Panc1 (cell line): ENCODE data around the gene PLS3. TPM values are rescaled to one million over a fixed set of nuclear protein-coding genes. Genes with fewer than 3 reads are reported as not detected.

Experiments used
- ATAC-seq: fragments of 200-7000 bp; cut with Tn5 transposase; 2 replicates; pipeline ENCODE4 v1.9.1; 2020; ENCODE audit warnings: mild to moderate bottlenecking, moderate library complexity
- BruUV-seq: library from RNA; stranded (reverse); fragments of 400-500 nt; replicated peaks from 2 replicates; lab custom pipeline; 2021; lab: Mats Ljungman, UMichigan
- CTCF ChIA-PET: fragments of 300-600 bp; sonication (Branson Sonifier 250); formaldehyde crosslinking; loops from one replicate; lab custom pipeline; 2022; ENCODE audit warnings: antibody characterized with exemption; lab: Charles Lee
- POLR2A ChIA-PET: fragments of 300-600 bp; sonication (Branson Sonifier 250); formaldehyde crosslinking; loops from one replicate; lab custom pipeline; 2022; ENCODE audit warnings: antibody characterized with exemption; lab: Charles Lee
- DNase-seq: peaks from one replicate; pipeline ENCODE4 v3.0.0-alpha.2; 2010; ENCODE audit warnings: low read depth, low spot score
- H3K27ac ChIP-seq: 2 replicates; pipeline ENCODE4 v1.5.1; 2011; ENCODE audit warnings: mild to moderate bottlenecking, low read length, inconsistent platforms
- H3K27me3 ChIP-seq: fragments of 200-500 bp; sonication (Bioruptor generic); 2 replicates; pipeline ENCODE4 v1.6.0; 2014; ENCODE audit warnings: low read length, inconsistent platforms; ENCODE audit not compliant: control insufficient read depth, insufficient read depth
- H3K36me3 ChIP-seq: fragments of 200-500 bp; sonication (Bioruptor generic); 2 replicates; pipeline ENCODE4 v1.5.1; 2014; ENCODE audit warnings: inconsistent platforms, mild to moderate bottlenecking, low read length, moderate library complexity; ENCODE audit not compliant: control insufficient read depth, insufficient read depth
- H3K4me1 ChIP-seq: 2 replicates; pipeline ENCODE4 v1.5.1; 2011; ENCODE audit warnings: inconsistent platforms, mild to moderate bottlenecking, low read length, moderate library complexity; ENCODE audit not compliant: control insufficient read depth, insufficient read depth
- H3K4me3 ChIP-seq, 2 experiments: 2 replicates each; pipeline ENCODE4 v1.5.1; 2011 to 2012; ENCODE audit warnings: low read depth in 2 of 2, low read length in 2 of 2, mild to moderate bottlenecking in 2 of 2, inconsistent platforms in 1 of 2, moderate library complexity in 1 of 2
- H3K9me3 ChIP-seq: fragments of 200-500 bp; sonication (Bioruptor generic); 2 replicates; pipeline ENCODE4 v1.5.1; 2014; ENCODE audit warnings: low read depth, mild to moderate bottlenecking, inconsistent platforms, low read length, moderate library complexity; ENCODE audit not compliant: control insufficient read depth, insufficient read depth
- CTCF ChIP-seq: fragments of 450-650 bp; IDR thresholded peaks from 2 replicates; pipeline ENCODE4 v1.5.1; 2017; ENCODE audit warnings: mild to moderate bottlenecking
- POLR2AphosphoS5 ChIP-seq: IDR thresholded peaks from 2 replicates; pipeline ENCODE4 v1.6.1; 2012; ENCODE audit warnings: mild to moderate bottlenecking, low read depth, low read length, moderate library complexity
- SIN3A ChIP-seq: IDR thresholded peaks from 2 replicates; pipeline ENCODE4 v1.6.1; 2012; ENCODE audit warnings: low read depth, mild to moderate bottlenecking, low read length, moderate library complexity, borderline replicate concordance; ENCODE audit not compliant: insufficient read depth
- TCF7L2 ChIP-seq: IDR thresholded peaks from 2 replicates; pipeline ENCODE4 v1.6.1; 2011; ENCODE audit warnings: mild to moderate bottlenecking, low read depth, low read length, inconsistent platforms
- in situ Hi-C: cut with HindIII; loops from 2 replicates; pipeline ENCODE4 v1.10.0; 2016; ENCODE audit warnings: low sequenced_read_pairs, low pct_unique_long_range_greater_than_20kb
- intact Hi-C: fragments of 100-400 bp; cut with micrococcal nuclease; formaldehyde crosslinking; loops from one replicate; pipeline ENCODE4 v1.10.0; 2022; ENCODE audit not compliant: unreplicated experiment
- total RNA-seq: library from RNA; stranded (reverse); gene quantifications from one replicate; pipeline ENCODE4 v1.2.1, GENCODE V29; 2021; ENCODE audit not compliant: unreplicated experiment
- TF ChIP-seq, protein P1 (sequence below), 2 experiments: IDR thresholded peaks; 2 replicates each; pipeline ENCODE4 v1.6.1; 2011 to 2012; ENCODE audit warnings: low read depth in 2 of 2, control low read depth in 1 of 2, low read length in 1 of 2, mild to moderate bottlenecking in 1 of 2, moderate library complexity in 1 of 2; ENCODE audit not compliant: insufficient read depth in 1 of 2

The PLS3 gene
- total RNA-seq, 1 experiment from 2014 or later = 164 TPM

GRCh38 chrX:115576676-115577075 is 15.7 kb downstream of the PLS3 start:
- DNase-seq (no peak), ATAC-seq (no peak)
- Histone ChIP-seq H3K9me3 (no peaks in the 10 kb centered on the region), H3K27me3 (no peaks in the 10 kb centered on the region), H3K27ac (no peak overlapping the region), H3K4me3 (no peak overlapping the region), H3K36me3 (no peaks in the 10 kb centered on the region; the same call in 1 of the 2 replicates), H3K4me1 (peaks cover 5% of the 10 kb centered on the region; the same call in 1 of the 2 replicates)
- BruUV-seq = no TSS peak
- TF ChIP-seq SIN3A = no peak
- no peak for TF ChIP-seq TCF7L2
- no peak for TF ChIP-seq POLR2AphosphoS5
- no peak for TF ChIP-seq CTCF
- TF ChIP-seq, protein P1, sequence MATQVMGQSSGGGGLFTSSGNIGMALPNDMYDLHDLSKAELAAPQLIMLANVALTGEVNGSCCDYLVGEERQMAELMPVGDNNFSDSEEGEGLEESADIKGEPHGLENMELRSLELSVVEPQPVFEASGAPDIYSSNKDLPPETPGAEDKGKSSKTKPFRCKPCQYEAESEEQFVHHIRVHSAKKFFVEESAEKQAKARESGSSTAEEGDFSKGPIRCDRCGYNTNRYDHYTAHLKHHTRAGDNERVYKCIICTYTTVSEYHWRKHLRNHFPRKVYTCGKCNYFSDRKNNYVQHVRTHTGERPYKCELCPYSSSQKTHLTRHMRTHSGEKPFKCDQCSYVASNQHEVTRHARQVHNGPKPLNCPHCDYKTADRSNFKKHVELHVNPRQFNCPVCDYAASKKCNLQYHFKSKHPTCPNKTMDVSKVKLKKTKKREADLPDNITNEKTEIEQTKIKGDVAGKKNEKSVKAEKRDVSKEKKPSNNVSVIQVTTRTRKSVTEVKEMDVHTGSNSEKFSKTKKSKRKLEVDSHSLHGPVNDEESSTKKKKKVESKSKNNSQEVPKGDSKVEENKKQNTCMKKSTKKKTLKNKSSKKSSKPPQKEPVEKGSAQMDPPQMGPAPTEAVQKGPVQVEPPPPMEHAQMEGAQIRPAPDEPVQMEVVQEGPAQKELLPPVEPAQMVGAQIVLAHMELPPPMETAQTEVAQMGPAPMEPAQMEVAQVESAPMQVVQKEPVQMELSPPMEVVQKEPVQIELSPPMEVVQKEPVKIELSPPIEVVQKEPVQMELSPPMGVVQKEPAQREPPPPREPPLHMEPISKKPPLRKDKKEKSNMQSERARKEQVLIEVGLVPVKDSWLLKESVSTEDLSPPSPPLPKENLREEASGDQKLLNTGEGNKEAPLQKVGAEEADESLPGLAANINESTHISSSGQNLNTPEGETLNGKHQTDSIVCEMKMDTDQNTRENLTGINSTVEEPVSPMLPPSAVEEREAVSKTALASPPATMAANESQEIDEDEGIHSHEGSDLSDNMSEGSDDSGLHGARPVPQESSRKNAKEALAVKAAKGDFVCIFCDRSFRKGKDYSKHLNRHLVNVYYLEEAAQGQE (IDR thresholded peaks at IDR 0.05; ENCODE audit: insufficient read depth in 1 of 2, low read depth in 2 of 2, low read length in 1 of 2) = no peak
- CTCF ChIA-PET = no interaction called here
- POLR2A ChIA-PET = no interaction called here
- intact Hi-C loops (no loop called here), in situ Hi-C loops (no loop called here)

- POLR2A ChIA-PET = no interaction called here
- no peaks in the 10 kb centered on the region; the same call in 1 of the 2 replicates for H3K36me3 ChIP-seq
- in situ Hi-C loops (no loop called here), intact Hi-C loops (no loop called here)
- H3K9me3 ChIP-seq = no peaks in the 10 kb centered on the region
- no TSS peak for BruUV-seq
- no peaks in the 10 kb centered on the region for H3K27me3 ChIP-seq
- H3K27ac ChIP-seq = no peak overlapping the region
- DNase-seq (no peak), ATAC-seq (no peak)
- no peak overlapping the region for H3K4me3 ChIP-seq
- CTCF ChIA-PET = no interaction called here
- peaks cover 14% of the 10 kb centered on the region for H3K4me1 ChIP-seq
- TF ChIP-seq TCF7L2 (no peak), SIN3A (no peak), POLR2AphosphoS5 (no peak), CTCF (no peak)
- TF ChIP-seq, protein P1 (IDR thresholded peaks at IDR 0.05; ENCODE audit: insufficient read depth in 1 of 2, low read depth in 2 of 2, low read length in 1 of 2) = no peak
These were observed 18.4 kb downstream of the PLS3 start for GRCh38 chrX:115579327-115579726.
